T47D (cell line): ENCODE measurements around the gene ERCC6L2.

ENCODE experiments used
- DNase-seq, 2 experiments: peaks; one replicate each; pipeline versions ENCODE4 v3.0.0 to v3.0.0-alpha.2; 2011 to 2012; ENCODE audit warnings: low read depth in 1 of 2, low spot score in 1 of 2
- JUND ChIP-seq: IDR thresholded peaks from 2 replicates; pipeline ENCODE4 v1.6.1; 2012; ENCODE audit warnings: low read depth
- in situ Hi-C: cut with HindIII; loops from 2 replicates; pipeline ENCODE4 v1.10.0; 2016; ENCODE audit warnings: low sequenced_read_pairs, low pct_unique_long_range_greater_than_20kb

Gene ERCC6L2

DNA sequence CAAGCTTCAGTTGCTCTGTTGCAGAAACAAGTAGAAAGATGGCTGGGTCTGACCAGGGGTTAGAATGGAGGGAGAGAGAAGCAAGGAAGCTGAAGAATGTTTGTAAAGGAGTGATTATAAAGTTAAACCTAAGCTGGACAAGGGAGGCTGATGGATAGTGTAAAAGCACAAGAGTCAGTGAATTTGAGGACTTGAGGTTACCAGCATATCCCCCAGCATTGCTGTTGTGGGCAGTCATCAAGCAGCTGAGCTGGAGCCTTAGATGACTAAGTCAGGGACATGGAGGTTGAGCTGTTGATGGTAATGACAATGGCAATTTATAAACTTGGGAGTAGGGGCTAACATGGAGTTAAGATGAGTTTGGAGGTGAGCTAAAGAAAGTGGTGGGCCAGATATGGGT lies 131.5 kb downstream of the ERCC6L2 start:
- TF ChIP-seq JUND: no peak
- no peak for DNase-seq
- in situ Hi-C loops: no loop called here

DNA sequence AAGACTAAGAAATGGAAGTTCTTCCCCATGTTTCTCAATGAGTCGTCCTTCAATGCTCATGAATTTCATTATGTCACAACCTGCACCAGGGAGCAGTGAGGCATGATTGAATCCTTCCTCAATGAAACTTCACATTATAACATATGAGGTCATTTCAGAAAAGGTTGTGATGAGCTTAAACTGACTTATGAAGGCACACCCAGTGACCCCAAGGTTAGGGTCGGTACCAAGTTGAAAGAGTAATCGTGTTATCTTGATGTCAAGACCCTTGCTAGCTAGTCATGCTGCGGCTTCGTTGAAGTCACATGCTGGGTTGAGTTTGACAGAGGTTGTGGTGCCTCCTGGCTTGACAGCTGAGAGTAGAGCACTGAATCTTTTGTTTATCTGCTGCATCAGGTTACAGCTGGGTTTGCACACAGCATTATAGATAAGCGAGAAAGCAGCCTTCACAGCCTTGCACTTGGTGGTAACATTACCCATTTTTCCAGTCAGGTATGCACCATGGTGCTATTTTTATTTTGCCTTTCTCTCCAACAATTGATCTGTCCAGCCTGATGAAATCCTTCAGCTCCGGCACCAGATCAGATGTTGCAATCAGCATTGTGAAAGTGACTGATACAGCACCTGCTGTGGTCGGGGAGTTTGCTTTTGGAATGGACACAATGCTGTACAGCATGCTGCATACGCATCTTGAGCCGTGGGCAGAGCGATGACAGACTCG lies 133.2 kb downstream of the ERCC6L2 start:
- in situ Hi-C loops: no loop called here
- no peak for DNase-seq
- no peak for TF ChIP-seq JUND

DNA sequence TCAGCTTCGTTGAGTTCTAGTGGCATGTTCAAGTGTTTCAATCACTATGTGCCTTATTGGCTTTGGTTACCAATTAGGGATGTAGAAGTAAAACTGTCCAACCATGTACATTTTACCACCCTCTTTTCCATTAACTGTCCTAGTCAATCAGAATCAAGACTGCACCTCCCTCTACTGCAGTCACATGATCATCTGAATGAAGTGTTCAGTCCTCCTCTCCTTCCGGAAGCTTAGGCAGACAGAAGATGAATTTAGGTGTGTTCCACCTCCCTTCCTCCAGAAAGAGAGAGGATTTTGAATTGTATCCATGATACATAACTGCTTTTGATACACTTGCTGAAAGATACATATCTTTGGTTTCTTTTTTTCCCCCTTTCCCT lies 133.7 kb downstream of the ERCC6L2 start:
- in situ Hi-C loops: no loop called here
- TF ChIP-seq JUND: no peak
- no peak for DNase-seq

DNA sequence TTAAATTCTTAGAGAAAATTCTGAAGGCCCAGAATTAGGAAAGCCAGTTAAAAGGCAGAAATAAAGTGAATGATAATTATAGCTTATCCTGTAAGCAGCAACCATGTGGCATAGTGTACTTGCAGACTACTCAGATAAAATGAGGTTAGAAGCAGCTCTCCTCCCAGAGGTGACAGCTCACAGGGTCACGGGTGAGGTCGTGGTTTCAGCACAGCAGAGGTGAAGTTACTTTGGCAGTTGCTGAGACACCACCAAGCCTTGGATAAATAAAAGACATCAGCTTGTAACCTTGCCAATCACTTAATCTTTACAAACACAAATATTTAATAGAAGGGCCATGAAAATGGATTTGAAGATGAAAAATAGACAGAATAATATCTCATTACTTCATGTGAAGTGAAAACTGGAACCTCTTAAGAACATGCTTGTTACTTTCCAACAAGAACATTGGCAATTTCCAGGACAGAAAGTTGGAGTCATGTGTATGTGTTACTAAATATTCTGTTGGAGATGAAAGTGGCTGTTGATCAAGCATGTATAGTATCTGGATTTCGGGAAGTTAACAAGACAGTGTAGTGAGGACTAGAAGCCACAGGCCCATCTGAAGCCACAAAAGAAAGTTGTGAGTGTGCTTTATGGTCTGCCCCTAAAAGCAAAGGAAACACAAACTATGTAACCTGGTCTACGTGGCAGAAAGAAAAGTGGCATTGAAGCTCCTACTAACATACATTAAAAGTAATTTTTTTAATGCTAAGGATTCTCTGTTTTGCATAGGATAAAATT lies 134.4 kb downstream of the ERCC6L2 start:
- no peak for TF ChIP-seq JUND
- in situ Hi-C loops: no loop called here
- peak in 1 of 2 experiments; percentile 6 for DNase-seq

DNA sequence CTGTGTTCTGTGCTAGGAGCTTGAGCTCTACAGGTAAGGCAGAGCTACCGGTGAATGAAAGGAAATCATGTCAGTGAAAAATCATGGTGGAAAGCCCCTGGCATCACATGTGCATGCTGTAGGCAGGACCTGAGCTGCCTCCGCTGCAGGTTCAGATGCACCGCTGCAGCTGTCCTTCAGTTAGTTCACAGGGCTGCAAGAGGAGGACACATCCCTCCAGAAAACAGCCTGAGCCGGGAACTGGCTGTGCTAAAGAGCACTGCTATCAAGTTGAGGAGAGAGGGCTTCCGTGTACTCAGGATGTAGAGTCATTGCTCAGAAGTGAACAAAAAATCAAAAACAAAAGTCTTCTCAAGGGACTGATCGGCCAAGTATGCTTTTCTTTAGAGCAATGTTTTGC lies 138.6 kb downstream of the ERCC6L2 start:
- no peak for TF ChIP-seq JUND
- in situ Hi-C loops: no loop called here
- no peak for DNase-seq

DNA sequence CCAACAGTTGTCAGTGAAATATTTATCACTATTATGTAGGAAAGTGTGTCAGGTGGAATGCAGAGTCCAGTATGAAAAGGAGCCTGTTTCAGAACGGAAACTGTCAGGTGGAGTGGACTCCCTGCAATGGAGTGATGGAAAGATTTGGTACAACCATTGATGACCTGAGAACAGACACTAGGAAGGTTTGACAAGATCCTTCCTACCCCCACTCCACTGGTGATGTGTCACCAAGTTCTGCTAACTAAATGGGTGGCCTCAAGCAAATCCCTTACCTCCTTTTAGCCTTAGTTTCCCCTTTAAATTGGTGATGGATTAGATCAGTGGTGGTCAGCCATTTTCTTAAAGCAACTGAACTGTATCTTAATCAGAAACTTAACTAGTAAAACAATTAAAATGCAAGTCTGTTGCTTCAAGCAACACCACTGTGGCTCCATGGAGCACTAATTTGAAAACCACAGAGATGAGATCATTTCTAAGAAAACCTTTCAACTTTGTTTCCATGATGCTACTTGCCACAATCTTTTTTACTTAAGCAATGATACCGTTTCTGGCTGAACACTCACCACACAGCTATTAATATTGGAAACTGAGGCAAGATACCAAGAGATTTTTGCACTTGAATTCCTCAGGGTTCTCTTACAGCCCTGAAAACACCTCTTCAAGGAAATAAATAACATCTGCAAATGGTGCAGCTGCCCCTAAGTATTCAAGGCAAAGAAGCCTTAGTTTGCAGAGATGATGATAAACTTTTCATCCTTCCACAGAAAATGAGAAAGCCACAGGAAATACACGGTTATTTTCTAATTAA lies 140.6 kb downstream of the ERCC6L2 start:
- TF ChIP-seq JUND: no peak
- DNase-seq: no peak
- in situ Hi-C loops: no loop called here
